DOHH2 (cell line): ENCODE measurements around the gene SLC26A1.

Source experiments
- H3F3A ChIP-seq: fragments of 200-600 bp; sonication (generic), shearing (Covaris generic); 2 replicates; pipeline ENCODE4 v1.6.0; 2016; ENCODE audit warnings: antibody characterized with exemption, mild to moderate bottlenecking; ENCODE audit not compliant: control insufficient read depth, insufficient read depth
- H3K27ac ChIP-seq: fragments of 200-600 bp; sonication (generic); 2 replicates; pipeline ENCODE4 v1.5.1; 2014; ENCODE audit warnings: low read depth, mild to moderate bottlenecking, low read length, moderate library complexity
- H3K27me3 ChIP-seq: fragments of 200-600 bp; sonication (generic); 2 replicates; pipeline ENCODE4 v1.6.1; 2014; ENCODE audit warnings: mild to moderate bottlenecking, low read length, mixed read lengths; ENCODE audit not compliant: control insufficient read depth
- H3K36me3 ChIP-seq: fragments of 200-600 bp; sonication (generic); 2 replicates; pipeline ENCODE4 v1.6.1; 2014; ENCODE audit warnings: mild to moderate bottlenecking, low read length, moderate library complexity, mixed read lengths; ENCODE audit not compliant: control insufficient read depth
- H3K4me1 ChIP-seq: fragments of 200-600 bp; sonication (generic); 2 replicates; pipeline ENCODE4 v1.6.1; 2014; ENCODE audit warnings: mild to moderate bottlenecking, low read length, mixed read lengths; ENCODE audit not compliant: control insufficient read depth
- H3K4me2 ChIP-seq: fragments of 200-600 bp; sonication (generic); 2 replicates; pipeline ENCODE4 v1.6.0; 2014; ENCODE audit warnings: mild to moderate bottlenecking, low read length, moderate library complexity
- H3K4me3 ChIP-seq: fragments of 200-600 bp; sonication (generic); 2 replicates; pipeline ENCODE4 v1.5.1; 2014; ENCODE audit warnings: mild to moderate bottlenecking, low read length, mixed read lengths
- H3K79me2 ChIP-seq: fragments of 200-600 bp; sonication (generic); 2 replicates; pipeline ENCODE4 v1.6.1; 2014; ENCODE audit warnings: mild to moderate bottlenecking, low read length, mixed read lengths; ENCODE audit not compliant: control insufficient read depth
- H3K9me2 ChIP-seq: fragments of 200-600 bp; sonication (generic); replicated peaks from 2 replicates; pipeline ENCODE4 v1.6.1; 2014; ENCODE audit warnings: mild to moderate bottlenecking, low read length, mixed read lengths; ENCODE audit not compliant: control insufficient read depth
- H3K9me3 ChIP-seq: fragments of 200-600 bp; sonication (generic); 2 replicates; pipeline ENCODE4 v1.6.1; 2014; ENCODE audit warnings: antibody characterized with exemption, low read length, mixed read lengths; ENCODE audit not compliant: control insufficient read depth, insufficient read depth
- H4K20me1 ChIP-seq: fragments of 200-600 bp; sonication (generic); 2 replicates; pipeline ENCODE4 v1.6.0; 2014; ENCODE audit warnings: low read depth, mild to moderate bottlenecking, antibody characterized with exemption, low read length, moderate library complexity; ENCODE audit not compliant: control insufficient read depth, insufficient read depth
- CTCF ChIP-seq: fragments of 200-600 bp; sonication (generic); IDR thresholded peaks from one replicate; pipeline ENCODE4 v1.5.1; 2014; ENCODE audit warnings: antibody characterized with exemption, mild to moderate bottlenecking, low read depth, low read length; ENCODE audit not compliant: poor library complexity, severe bottlenecking
- EZH2phosphoT487 ChIP-seq: fragments of 200-600 bp; sonication (generic); IDR thresholded peaks from 2 replicates; pipeline ENCODE4 v1.6.1; 2017; ENCODE audit warnings: borderline replicate concordance, mild to moderate bottlenecking, antibody characterized with exemption, low read length, moderate library complexity, mixed read lengths

The SLC26A1 gene

GRCh38 chr4:1003271-1004070, 10.3 kb upstream of the SLC26A1 start:
- Histone ChIP-seq H3K4me1 (peaks cover 27% of the 10 kb centered on the region), H3K36me3 (no peaks in the 10 kb centered on the region), H3K4me3 (no peak overlapping the region), H3F3A (no peaks in the 10 kb centered on the region), H4K20me1 (no peaks in the 10 kb centered on the region), H3K27ac (no peak overlapping the region), H3K4me2 (no peak overlapping the region), H3K27me3 (peaks cover 24% of the 10 kb centered on the region), H3K79me2 (no peaks in the 10 kb centered on the region), H3K9me2 (no peaks in the 10 kb centered on the region), H3K9me3 (no peaks in the 10 kb centered on the region)
- TF ChIP-seq CTCF: no peak
- no peak for TF ChIP-seq EZH2phosphoT487

- Histone ChIP-seq H3K9me3 (no peaks in the 10 kb centered on the region), H3K27me3 (peaks cover 24% of the 10 kb centered on the region), H3K27ac (no peak overlapping the region), H3K4me2 (no peak overlapping the region), H3K9me2 (no peaks in the 10 kb centered on the region), H3K4me3 (no peak overlapping the region), H3K36me3 (no peaks in the 10 kb centered on the region), H4K20me1 (no peaks in the 10 kb centered on the region), H3K79me2 (no peaks in the 10 kb centered on the region), H3K4me1 (peaks cover 34% of the 10 kb centered on the region), H3F3A (no peaks in the 10 kb centered on the region)
- TF ChIP-seq CTCF (no peak), EZH2phosphoT487 (no peak)
Measured at GRCh38 chr4:1002631-1003251, 9.5 kb upstream of the SLC26A1 start.

- H3K4me1 ChIP-seq: peaks cover 35% of the 10 kb centered on the region
- no peak overlapping the region for H3K4me2 ChIP-seq
- no peaks in the 10 kb centered on the region for H3K9me3 ChIP-seq
- H3F3A ChIP-seq: no peaks in the 10 kb centered on the region
- peaks cover 23% of the 10 kb centered on the region for H3K27me3 ChIP-seq
- no peaks in the 10 kb centered on the region for H3K36me3 ChIP-seq
- no peak overlapping the region for H3K27ac ChIP-seq
- no peaks in the 10 kb centered on the region for H3K79me2 ChIP-seq
- H3K4me3 ChIP-seq: no peak overlapping the region
- no peaks in the 10 kb centered on the region for H4K20me1 ChIP-seq
- no peaks in the 10 kb centered on the region for H3K9me2 ChIP-seq
- no peak for TF ChIP-seq EZH2phosphoT487
- no peak for TF ChIP-seq CTCF
Measured at GRCh38 chr4:1002131-1002630, 9.0 kb upstream of the SLC26A1 start.
